ENCODE results near the gene ITPR3.
"Not testable (repeated sequence)": the region's sequence is repeated elsewhere in the genome, so short reads cannot be mapped to it uniquely, and the experiment has no call there.

ITPR3 gene

GRCh38 chr6:33593414-33593727 is 27.8 kb upstream of the ITPR3 start:
- CTCF ChIA-PET, result interaction anchor here (2.3 to 18.3 kb wide), 4 partner anchors 8 to 111 kb away, joined by 8 to 231 read pairs (median 28); no protein-coding TSS in a partner anchor
- POLR2A ChIA-PET, result no interaction called here
- TF ChIP-seq CTCF (IDR thresholded peaks at IDR 0.05; ENCODE audit: control extremely low read depth, extremely low read depth, low read depth, missing control alignments), result no peak

DNA sequence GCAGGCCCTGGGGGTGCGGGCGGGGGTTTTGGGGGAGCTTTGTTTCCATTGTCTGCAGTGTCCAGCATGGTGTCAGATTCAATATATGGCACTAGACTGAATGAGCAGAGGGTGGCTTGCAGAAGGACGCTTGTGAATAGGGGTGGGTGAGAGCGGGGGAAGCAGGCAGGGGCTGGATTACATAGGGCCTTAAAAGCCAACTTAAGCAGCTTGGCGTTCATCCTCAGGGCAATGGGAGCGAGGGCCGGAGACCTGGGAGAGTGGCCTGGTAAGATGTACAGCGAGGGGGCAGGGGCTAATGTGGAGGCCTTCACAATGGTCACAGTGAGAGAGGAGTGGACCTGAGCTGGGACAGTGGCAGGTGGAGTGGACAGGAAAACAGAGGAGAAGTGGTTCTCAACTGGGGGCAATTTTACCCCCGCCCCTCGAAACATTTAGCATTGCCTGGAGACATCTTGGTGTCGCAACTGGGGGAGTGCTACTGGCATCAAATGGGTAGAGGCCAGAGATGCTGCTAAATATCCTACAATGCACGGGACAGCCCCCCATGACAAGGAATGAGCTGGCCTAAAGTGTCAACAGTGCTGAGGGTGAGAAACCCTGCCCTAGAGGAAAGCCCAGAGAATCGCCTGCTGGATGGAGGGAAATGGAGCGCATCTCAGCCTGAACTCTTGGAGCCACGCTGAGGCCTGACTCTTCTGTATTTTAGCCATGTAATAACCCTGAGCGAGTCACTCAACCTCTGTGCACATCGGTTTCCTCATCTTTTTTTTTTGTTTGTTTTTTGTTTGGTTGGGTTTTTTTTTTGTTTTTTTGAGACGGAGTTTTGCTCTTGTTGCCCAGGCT is 25.9 kb upstream of the ITPR3 start:
- TF ChIP-seq CTCF (IDR thresholded peaks at IDR 0.05; ENCODE audit: control extremely low read depth, extremely low read depth, low read depth, missing control alignments), result no peak
- POLR2A ChIA-PET, result no interaction called here
- DNase-seq (ENCODE audit: extremely low spot score), result no peak
- CTCF ChIA-PET, result interaction anchor here (1.1 to 18.3 kb wide), 4 partner anchors 10 to 176 kb away, joined by 4 to 231 read pairs (median 28); no protein-coding TSS in a partner anchor

More at GRCh38 chr6:33593414-33593727, 27.8 kb upstream of the ITPR3 start:
- DNase-seq (ENCODE audit: extremely low spot score), result no peak

DNA sequence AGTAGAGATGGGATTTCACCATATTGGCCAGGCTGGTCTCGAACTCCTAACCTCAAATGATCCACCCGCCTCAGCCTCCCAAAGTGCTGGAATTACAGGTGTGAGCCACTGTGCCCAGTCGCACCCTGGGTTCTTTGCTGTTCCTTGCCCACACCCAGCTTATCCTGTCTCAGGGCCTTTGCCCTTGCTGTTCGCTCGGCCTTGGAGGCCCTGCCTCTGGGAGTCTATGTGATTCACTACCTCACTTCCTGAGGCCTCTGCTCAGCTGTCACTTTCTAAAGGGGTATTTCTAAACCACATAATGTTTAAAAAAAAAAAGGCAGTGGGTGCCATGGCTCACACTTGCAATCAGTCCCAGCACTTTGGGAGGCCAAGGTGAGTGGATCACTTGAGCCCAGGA is 24.2 kb upstream of the ITPR3 start:
- CTCF ChIA-PET, result interaction anchor here (1.0 to 5.9 kb wide), 5 partner anchors 11 to 174 kb away, joined by 3 to 39 read pairs (median 8); no protein-coding TSS in a partner anchor
- POLR2A ChIA-PET; DNase-seq (ENCODE audit: extremely low spot score): not testable (repeated sequence)

GRCh38 chr6:33597551-33598322 is 23.4 kb upstream of the ITPR3 start:
- ChIA-PET POLR2A (no interaction called here), CTCF (interaction anchor here (1.0 to 5.9 kb wide), 6 partner anchors 8 to 173 kb away, joined by 3 to 39 read pairs (median 6); no protein-coding TSS in a partner anchor)
- TF ChIP-seq CTCF (IDR thresholded peaks at IDR 0.05; ENCODE audit: control extremely low read depth, extremely low read depth, low read depth, missing control alignments), result no peak
- DNase-seq (ENCODE audit: extremely low spot score), result no peak

DNA sequence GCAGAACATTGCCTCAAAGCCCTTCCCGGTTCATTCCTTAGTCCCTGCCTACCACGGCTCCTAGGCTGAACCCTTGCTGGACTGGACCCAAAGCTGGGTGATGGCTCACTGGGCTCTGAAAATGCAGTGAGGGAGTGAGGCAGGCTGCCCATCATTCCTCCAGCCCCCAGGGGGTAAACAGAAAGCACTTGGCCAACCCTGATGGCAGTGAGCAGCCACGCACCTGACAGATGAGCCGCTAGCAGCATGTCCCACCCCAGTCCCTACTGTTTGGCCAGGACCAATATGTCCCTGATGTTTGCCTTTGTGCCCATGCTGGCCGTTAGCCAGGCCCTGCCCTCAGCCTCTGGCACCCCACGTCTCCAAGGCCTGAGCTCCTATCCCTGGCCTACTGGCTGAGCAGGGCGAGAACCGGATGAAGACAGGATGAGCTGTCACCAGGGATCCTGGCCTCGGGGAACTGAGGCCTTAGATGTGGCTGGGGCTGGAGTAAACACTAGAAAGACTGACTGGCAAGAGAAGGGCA is 21.6 kb upstream of the ITPR3 start:
- ChIA-PET CTCF (interaction anchor here (3.9 kb wide), 1 partner anchor 8 kb away, joined by 19 read pairs; no protein-coding TSS in a partner anchor), POLR2A (no interaction called here)
- no peak for TF ChIP-seq CTCF (IDR thresholded peaks at IDR 0.05; ENCODE audit: control extremely low read depth, extremely low read depth, low read depth, missing control alignments)
- DNase-seq (ENCODE audit: extremely low spot score), result no peak

DNA sequence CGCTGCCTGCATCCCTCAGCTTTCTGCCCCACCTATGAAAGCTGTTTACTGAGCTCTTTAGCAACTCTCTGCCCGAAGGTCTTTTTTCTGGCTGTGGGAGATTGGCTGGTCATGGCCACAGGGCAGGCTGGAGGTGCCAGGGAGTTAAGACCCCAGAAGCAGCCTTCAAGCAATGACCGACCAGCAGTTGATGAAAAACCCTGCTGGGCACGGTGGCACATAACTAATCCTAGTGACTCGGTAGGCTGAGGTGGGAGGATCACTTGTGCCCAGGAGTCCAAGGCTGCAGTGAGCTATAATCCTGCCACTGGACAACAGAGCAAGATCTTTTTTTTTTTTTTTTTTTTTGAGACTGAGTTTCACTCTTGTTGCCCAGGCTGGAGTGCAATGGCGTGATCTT is 20.4 kb upstream of the ITPR3 start:
- DNase-seq (ENCODE audit: extremely low spot score), result no peak
- TF ChIP-seq CTCF (IDR thresholded peaks at IDR 0.05; ENCODE audit: control extremely low read depth, extremely low read depth, low read depth, missing control alignments), result no peak
- POLR2A ChIA-PET, result no interaction called here
- CTCF ChIA-PET, result interaction anchor here (1.0 to 1.9 kb wide), 3 partner anchors 8 to 101 kb away, joined by 3 to 8 read pairs (median 4); no protein-coding TSS in a partner anchor

All from GM10248 (cell line).